ENCODE data around the gene DAZ4. TPM values are rescaled to one million over a fixed set of nuclear protein-coding genes. Genes with fewer than 3 reads are reported as not detected.
"Not testable (repeated sequence)": the region's sequence is repeated elsewhere in the genome, so short reads cannot be mapped to it uniquely, and the experiment has no call there.

The DAZ4 gene
- not detected for polyA plus RNA-seq

GRCh38 chrY:24833619-24834018 lies at the start of gene DAZ4:
TSS of gene DAZ4 (plus strand) at chrY:24833919. CDS start at chrY:24834127, 208 bp downstream.
- H3K4me3 Mint-ChIP-seq; H3K27me3 Mint-ChIP-seq (ENCODE audit: low read depth in 3 of 3): not testable (repeated sequence)

GRCh38 chrY:24813293-24813692 lies 20.4 kb upstream of the DAZ4 start, which contains the start of gene DAZ3:
TSS of gene DAZ3 (minus strand) at chrY:24813393. CDS start at chrY:24813185, 208 bp downstream.
- H3K9me3 Mint-ChIP-seq; H3K4me1 Mint-ChIP-seq; H3K27ac Mint-ChIP-seq; DNase-seq; H3K27me3 Mint-ChIP-seq (ENCODE audit: low read depth in 3 of 3); H3K36me3 Mint-ChIP-seq; H3K4me3 Mint-ChIP-seq: not testable (repeated sequence)

More at GRCh38 chrY:24833619-24834018, at the start of gene DAZ4:
- not testable (repeated sequence) for H3K4me1 Mint-ChIP-seq, H3K36me3 Mint-ChIP-seq, H3K9me3 Mint-ChIP-seq, DNase-seq, H3K27ac Mint-ChIP-seq

- H3K9me3 Mint-ChIP-seq; H3K36me3 Mint-ChIP-seq; DNase-seq; H3K27ac Mint-ChIP-seq; H3K4me1 Mint-ChIP-seq; H3K27me3 Mint-ChIP-seq (ENCODE audit: low read depth in 3 of 3); H3K4me3 Mint-ChIP-seq: not testable (repeated sequence)
Observed at GRCh38 chrY:24821836-24822235, 11.9 kb upstream of the DAZ4 start.

GRCh38 chrY:24824184-24824879 lies 9.4 kb upstream of the DAZ4 start:
- H3K4me3 Mint-ChIP-seq; H3K4me1 Mint-ChIP-seq; DNase-seq; H3K27me3 Mint-ChIP-seq (ENCODE audit: low read depth in 3 of 3); H3K36me3 Mint-ChIP-seq; H3K27ac Mint-ChIP-seq; H3K9me3 Mint-ChIP-seq: not testable (repeated sequence)

- DNase-seq = not testable (repeated sequence)
Observed at GRCh38 chrY:24825069-24825468, 8.7 kb upstream of the DAZ4 start.

More at GRCh38 chrY:24825069-24825468, 8.7 kb upstream of the DAZ4 start:
- not testable (repeated sequence) for H3K27me3 Mint-ChIP-seq (ENCODE audit: low read depth in 3 of 3); H3K27ac Mint-ChIP-seq; H3K9me3 Mint-ChIP-seq; H3K4me3 Mint-ChIP-seq; H3K36me3 Mint-ChIP-seq; H3K4me1 Mint-ChIP-seq

Other genes starting within 250 kb of the DAZ4 start
- not detected for gene BPY2B, start 215.9 kb upstream of the DAZ4 start, polyA plus RNA-seq
- not detected for gene DAZ3, start 20.5 kb upstream of the DAZ4 start, polyA plus RNA-seq
- not detected for gene BPY2C, start 218.2 kb downstream of the DAZ4 start, polyA plus RNA-seq

All from immature natural killer cell (primary cell).